Stimulated activated CD8-positive, alpha-beta memory T cell treated with anti-CD3 and anti-CD28 coated beads, Interleukin-7, amount 100 ng/mL, for 48 hours (primary cell): ENCODE measurements around the gene POLR2I.

ENCODE experiments used
- DNase-seq, 2 donors: peaks; one replicate each; pipeline ENCODE4 v3.0.0-alpha.2; 2020; ENCODE audit warnings: low read depth in 1 of 2; ENCODE audit errors: extremely low read depth in 1 of 2

Gene POLR2I

GRCh38 chr19:36064826-36065225 lies 49.8 kb downstream of the POLR2I start:
- no peak for DNase-seq
